Endodermal cell (in vitro differentiated cells): ENCODE data around the gene KMT2C. TPM values are rescaled to one million over a fixed set of nuclear protein-coding genes. Genes with fewer than 3 reads are reported as not detected.
A peak's percentile ranks its signal among the peaks of the same experiment; 100 is the strongest.

Experiments used
- DNase-seq: peaks from one replicate; pipeline ENCODE4 v3.0.0-alpha.2; 2017
- H3K27ac ChIP-seq: 2 replicates; pipeline ENCODE4 v1.5.1; 2013; ENCODE audit warnings: mild to moderate bottlenecking, low read depth, low read length, moderate library complexity
- H3K27me3 ChIP-seq: 2 replicates; pipeline ENCODE4 v1.6.1; 2013; ENCODE audit warnings: mild to moderate bottlenecking, low read length, moderate library complexity; ENCODE audit not compliant: insufficient read depth, control insufficient read depth, poor library complexity, severe bottlenecking
- H3K36me3 ChIP-seq: 2 replicates; pipeline ENCODE4 v1.7.0; 2013; ENCODE audit warnings: mild to moderate bottlenecking, low read length, moderate library complexity; ENCODE audit not compliant: control insufficient read depth, insufficient read depth
- H3K4me1 ChIP-seq: one replicate; pipeline ENCODE4 v1.7.0; 2013; ENCODE audit warnings: low read length; ENCODE audit not compliant: control insufficient read depth, insufficient read depth
- H3K4me3 ChIP-seq: 2 replicates; pipeline ENCODE4 v1.5.1; 2013; ENCODE audit warnings: mild to moderate bottlenecking, low read length, moderate library complexity
- H3K9ac ChIP-seq: 2 replicates; pipeline ENCODE4 v1.6.1; 2013; ENCODE audit warnings: mild to moderate bottlenecking, low read length, moderate library complexity; ENCODE audit not compliant: poor library complexity, severe bottlenecking; ENCODE audit errors: extremely low read depth
- H3K9me3 ChIP-seq: 2 replicates; pipeline ENCODE4 v1.6.1; 2013; ENCODE audit warnings: mild to moderate bottlenecking, low read length, moderate library complexity; ENCODE audit not compliant: control insufficient read depth
- H3K27ac Mint-ChIP-seq: 2 replicates; pipeline ENCODE4 v1.8.0; 2020; ENCODE audit warnings: mixed read lengths
- H3K27me3 Mint-ChIP-seq: 2 replicates; pipeline ENCODE4 v1.8.0; 2021; ENCODE audit warnings: mild to moderate bottlenecking, mixed read lengths; ENCODE audit not compliant: insufficient read depth
- H3K36me3 Mint-ChIP-seq: 2 replicates; pipeline ENCODE4 v1.8.0; 2020; ENCODE audit warnings: low read depth, mixed read lengths
- H3K4me1 Mint-ChIP-seq: 2 replicates; pipeline ENCODE4 v1.8.0; 2020; ENCODE audit warnings: mixed read lengths
- H3K4me3 Mint-ChIP-seq: 2 replicates; pipeline ENCODE4 v1.8.0; 2020; ENCODE audit warnings: mild to moderate bottlenecking, moderate library complexity, mixed read lengths
- H3K9me3 Mint-ChIP-seq: 2 replicates; pipeline ENCODE4 v1.8.0; 2020; ENCODE audit warnings: mild to moderate bottlenecking, mixed read lengths
- CTCF ChIP-seq: fragments of 200-600 bp; sonication (generic); conservative IDR thresholded peaks from 2 replicates; pipeline ENCODE4 v1.5.0; 2021; ENCODE audit warnings: antibody characterized with exemption, mild to moderate bottlenecking
- WGBS, 2 experiments: methylation state at CpG; one replicate each; pipeline versions ENCODE4 v1.1.5 to v1.1.7; 2013; ENCODE audit warnings: missing lambda C conversion rate in 2 of 2, mixed read lengths in 1 of 2; ENCODE audit not compliant: insufficient coverage in 1 of 2, insufficient read length in 1 of 2; 5-methylcytosine and 5-hydroxymethylcytosine counted together
- total RNA-seq, 2 donors: library from RNA; stranded (reverse); fragmentation: NEBNext Ultra II Directional in 1 of 2; extraction: Animal tissue kit (Norgen Biotek cat#: 25700) in 1 of 2; gene quantifications; 2 replicates in 1 of 2; 3 replicates in 1 of 2; pipeline ENCODE4 v1.2.1, GENCODE V29; 2021

The KMT2C gene
- total RNA-seq, 2 donors from 2014 or later = 54.3 to 60.6 TPM

DNA sequence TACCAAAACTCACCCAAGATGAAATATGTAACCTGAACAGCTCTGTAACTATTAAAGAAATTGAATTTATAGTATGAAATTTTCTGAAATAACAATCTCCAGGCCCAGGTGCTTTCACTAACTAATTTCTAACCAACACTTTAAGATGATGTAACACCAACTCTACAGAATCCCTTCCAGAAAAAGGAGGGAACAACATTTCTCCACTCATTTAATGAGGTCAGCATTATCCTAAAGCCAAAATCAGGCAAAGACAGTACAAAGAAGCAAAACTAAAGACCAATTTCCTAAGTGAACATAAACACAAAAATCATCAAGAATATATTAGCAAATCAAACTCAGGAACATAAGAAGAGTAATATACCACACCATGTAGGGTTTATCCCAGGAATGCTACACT lies 65.5 kb downstream of the KMT2C start:
- H3K27me3 Mint-ChIP-seq = no peaks in the 10 kb centered on the region
- no peak overlapping the region for H3K4me3 Mint-ChIP-seq
- no peak for DNase-seq
- Histone ChIP-seq H3K27ac (no peak overlapping the region), H3K27me3 (no peaks in the 10 kb centered on the region), H3K36me3 (no peaks in the 10 kb centered on the region), H3K4me3 (no peak overlapping the region), H3K4me1 (no peaks in the 10 kb centered on the region), H3K9ac (no peak overlapping the region), H3K9me3 (no peaks in the 10 kb centered on the region)
- no peak for TF ChIP-seq CTCF
- peaks cover 13% of the 10 kb centered on the region for H3K4me1 Mint-ChIP-seq
- H3K27ac Mint-ChIP-seq = no peak overlapping the region
- H3K9me3 Mint-ChIP-seq = no peaks in the 10 kb centered on the region
- peaks cover 10% of the 10 kb centered on the region for H3K36me3 Mint-ChIP-seq

GRCh38 chr7:152369518-152369917 lies 66.3 kb downstream of the KMT2C start:
- DNase-seq = no peak
- no peak overlapping the region for H3K4me3 Mint-ChIP-seq

GRCh38 chr7:152367170-152367569 lies 68.6 kb downstream of the KMT2C start:
- no peaks in the 10 kb centered on the region for H3K9me3 Mint-ChIP-seq
- no peak for TF ChIP-seq CTCF
- no peaks in the 10 kb centered on the region for H3K27me3 ChIP-seq
- no peaks in the 10 kb centered on the region for H3K27me3 Mint-ChIP-seq
- no peak overlapping the region for H3K9ac ChIP-seq
- H3K27ac ChIP-seq = no peak overlapping the region
- peak overlapping the region; percentile 7 for H3K27ac Mint-ChIP-seq
- H3K4me3 ChIP-seq = no peak overlapping the region
- no peaks in the 10 kb centered on the region for H3K36me3 ChIP-seq
- H3K36me3 Mint-ChIP-seq = peaks cover 10% of the 10 kb centered on the region
- WGBS, 2 experiments = 93 to 95% methylated on average over 8 of the region's 8 CpGs
- H3K4me3 Mint-ChIP-seq = no peak overlapping the region
- H3K4me1 Mint-ChIP-seq = peaks cover 33% of the 10 kb centered on the region
- no peaks in the 10 kb centered on the region for H3K9me3 ChIP-seq
- no peak for DNase-seq
- H3K4me1 ChIP-seq = no peaks in the 10 kb centered on the region

More at GRCh38 chr7:152369518-152369917, 66.3 kb downstream of the KMT2C start:
- Histone ChIP-seq H3K27ac (no peak overlapping the region), H3K9ac (no peak overlapping the region), H3K4me3 (no peak overlapping the region), H3K4me1 (no peaks in the 10 kb centered on the region), H3K36me3 (no peaks in the 10 kb centered on the region), H3K27me3 (no peaks in the 10 kb centered on the region), H3K9me3 (no peaks in the 10 kb centered on the region)
- Mint-ChIP-seq H3K36me3 (peaks cover 10% of the 10 kb centered on the region), H3K4me1 (peaks cover 14% of the 10 kb centered on the region), H3K9me3 (no peaks in the 10 kb centered on the region), H3K27me3 (no peaks in the 10 kb centered on the region), H3K27ac (peak overlapping the region; percentile 37)
- no peak for TF ChIP-seq CTCF
- WGBS, 2 experiments = 79 to 96% methylated on average over 2 to 3 of the region's 3 CpGs
